ENCODE results near the gene BCAP31. TPM values are rescaled to one million over a fixed set of nuclear protein-coding genes. Genes with fewer than 3 reads are reported as not detected.
"Not testable (repeated sequence)": the region's sequence is repeated elsewhere in the genome, so short reads cannot be mapped to it uniquely, and the experiment has no call there.

The BCAP31 gene
- total and polyA plus RNA-seq, 4 donors, result 101 to 130 (median 123) TPM

DNA sequence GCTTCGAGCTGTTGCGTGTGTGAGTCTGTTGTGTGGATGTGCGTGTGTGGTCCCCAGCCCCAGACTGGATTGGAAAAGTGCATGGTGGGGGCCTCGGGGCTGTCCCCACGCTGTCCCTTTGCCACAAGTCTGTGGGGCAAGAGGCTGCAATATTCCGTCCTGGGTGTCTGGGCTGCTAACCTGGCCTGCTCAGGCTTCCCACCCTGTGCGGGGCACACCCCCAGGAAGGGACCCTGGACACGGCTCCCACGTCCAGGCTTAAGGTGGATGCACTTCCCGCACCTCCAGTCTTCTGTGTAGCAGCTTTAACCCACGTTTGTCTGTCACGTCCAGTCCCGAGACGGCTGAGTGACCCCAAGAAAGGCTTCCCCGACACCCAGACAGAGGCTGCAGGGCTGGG is 28.1 kb downstream of the BCAP31 start:
- WGBS, 2 donors, result 83 to 84% methylated on average over 15 of the region's 15 CpGs
- intact Hi-C loops (cut with DNase I), result no loop called here

DNA sequence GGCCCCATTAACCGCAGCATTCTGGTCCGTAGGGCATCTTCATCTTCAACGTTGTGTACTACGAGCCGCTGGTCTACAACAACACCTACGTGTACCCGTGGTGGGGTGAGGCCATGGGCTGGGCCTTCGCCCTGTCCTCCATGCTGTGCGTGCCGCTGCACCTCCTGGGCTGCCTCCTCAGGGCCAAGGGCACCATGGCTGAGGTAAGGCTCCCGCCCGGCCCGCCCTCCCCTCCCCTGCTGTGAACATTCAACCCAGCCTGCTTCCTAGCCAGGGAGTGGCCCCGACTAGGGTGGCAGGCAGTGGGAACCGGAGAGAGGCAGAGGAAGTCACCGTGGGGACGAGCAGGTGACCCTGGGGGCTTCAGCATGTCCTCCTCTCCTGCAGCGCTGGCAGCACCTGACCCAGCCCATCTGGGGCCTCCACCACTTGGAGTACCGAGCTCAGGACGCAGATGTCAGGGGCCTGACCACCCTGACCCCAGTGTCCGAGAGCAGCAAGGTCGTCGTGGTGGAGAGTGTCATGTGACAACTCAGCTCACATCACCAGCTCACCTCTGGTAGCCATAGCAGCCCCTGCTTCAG is 29.4 kb downstream of the BCAP31 start:
- 85 to 86% methylated on average over 23 of the region's 23 CpGs for WGBS, 2 donors
- intact Hi-C loops (cut with DNase I), result no loop called here

More for the DNA sequence above, 28.1 kb downstream of the BCAP31 start:
- no peaks in the 10 kb centered on the region for H3K9me3 ChIP-seq (ENCODE audit: control insufficient read depth, low read length)
- no peaks in the 10 kb centered on the region for H3K27me3 ChIP-seq (ENCODE audit: control insufficient read depth in 1 of 2, insufficient read depth in 2 of 2, low read length in 1 of 2)
- no peaks in the 10 kb centered on the region for H3K36me3 ChIP-seq (ENCODE audit: control insufficient read depth in 1 of 2, insufficient read depth in 2 of 2, low read length in 1 of 2)
- H3K27ac ChIP-seq (ENCODE audit: low read depth in 1 of 2, low read length in 2 of 2), result no peak overlapping the region
- ATAC-seq (ENCODE audit: low FRiP score) (no peak), DNase-seq (no peak)
- H3K4me1 ChIP-seq (ENCODE audit: control insufficient read depth in 1 of 2, insufficient read depth in 2 of 2, low read length in 2 of 2), result no peaks in the 10 kb centered on the region
- H3K4me3 ChIP-seq (ENCODE audit: low read length in 2 of 2), result no peak overlapping the region

DNA sequence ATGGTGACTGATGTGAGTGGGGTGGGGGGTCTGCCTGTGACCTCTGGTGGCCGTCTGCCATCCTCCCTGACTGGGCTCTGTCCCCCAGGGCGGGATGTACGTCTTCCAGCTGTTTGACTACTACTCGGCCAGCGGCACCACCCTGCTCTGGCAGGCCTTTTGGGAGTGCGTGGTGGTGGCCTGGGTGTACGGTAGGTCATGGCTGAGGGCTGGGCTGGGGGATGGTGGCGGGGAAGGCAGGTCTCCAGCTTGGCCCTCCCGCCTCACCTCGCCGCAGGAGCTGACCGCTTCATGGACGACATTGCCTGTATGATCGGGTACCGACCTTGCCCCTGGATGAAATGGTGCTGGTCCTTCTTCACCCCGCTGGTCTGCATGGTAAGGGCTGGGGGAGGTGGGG is 29.9 kb downstream of the BCAP31 start:
- H3K36me3 ChIP-seq (ENCODE audit: control insufficient read depth in 1 of 2, insufficient read depth in 2 of 2, low read length in 1 of 2); H3K27me3 ChIP-seq (ENCODE audit: control insufficient read depth in 1 of 2, insufficient read depth in 2 of 2, low read length in 1 of 2); H3K4me3 ChIP-seq (ENCODE audit: low read length in 2 of 2); ATAC-seq (ENCODE audit: low FRiP score); H3K9me3 ChIP-seq (ENCODE audit: control insufficient read depth, low read length); H3K4me1 ChIP-seq (ENCODE audit: control insufficient read depth in 1 of 2, insufficient read depth in 2 of 2, low read length in 2 of 2); intact Hi-C loops (cut with DNase I); H3K27ac ChIP-seq (ENCODE audit: low read depth in 1 of 2, low read length in 2 of 2): not testable (repeated sequence)
- peak in 1 of 2 donors; percentile 73 for DNase-seq
- WGBS, 2 donors, result 89% methylated on average over 16 of the region's 16 CpGs

More for the DNA sequence above, 29.4 kb downstream of the BCAP31 start:
- H3K4me3 ChIP-seq (ENCODE audit: low read length in 2 of 2), result no peak overlapping the region
- no peaks in the 10 kb centered on the region for H3K36me3 ChIP-seq (ENCODE audit: control insufficient read depth in 1 of 2, insufficient read depth in 2 of 2, low read length in 1 of 2)
- no peak for ATAC-seq (ENCODE audit: low FRiP score)
- H3K27me3 ChIP-seq (ENCODE audit: control insufficient read depth in 1 of 2, insufficient read depth in 2 of 2, low read length in 1 of 2), result no peaks in the 10 kb centered on the region
- H3K27ac ChIP-seq (ENCODE audit: low read depth in 1 of 2, low read length in 2 of 2), result no peak overlapping the region
- H3K9me3 ChIP-seq (ENCODE audit: control insufficient read depth, low read length), result no peaks in the 10 kb centered on the region
- no peaks in the 10 kb centered on the region for H3K4me1 ChIP-seq (ENCODE audit: control insufficient read depth in 1 of 2, insufficient read depth in 2 of 2, low read length in 2 of 2)
- DNase-seq, result no peak

DNA sequence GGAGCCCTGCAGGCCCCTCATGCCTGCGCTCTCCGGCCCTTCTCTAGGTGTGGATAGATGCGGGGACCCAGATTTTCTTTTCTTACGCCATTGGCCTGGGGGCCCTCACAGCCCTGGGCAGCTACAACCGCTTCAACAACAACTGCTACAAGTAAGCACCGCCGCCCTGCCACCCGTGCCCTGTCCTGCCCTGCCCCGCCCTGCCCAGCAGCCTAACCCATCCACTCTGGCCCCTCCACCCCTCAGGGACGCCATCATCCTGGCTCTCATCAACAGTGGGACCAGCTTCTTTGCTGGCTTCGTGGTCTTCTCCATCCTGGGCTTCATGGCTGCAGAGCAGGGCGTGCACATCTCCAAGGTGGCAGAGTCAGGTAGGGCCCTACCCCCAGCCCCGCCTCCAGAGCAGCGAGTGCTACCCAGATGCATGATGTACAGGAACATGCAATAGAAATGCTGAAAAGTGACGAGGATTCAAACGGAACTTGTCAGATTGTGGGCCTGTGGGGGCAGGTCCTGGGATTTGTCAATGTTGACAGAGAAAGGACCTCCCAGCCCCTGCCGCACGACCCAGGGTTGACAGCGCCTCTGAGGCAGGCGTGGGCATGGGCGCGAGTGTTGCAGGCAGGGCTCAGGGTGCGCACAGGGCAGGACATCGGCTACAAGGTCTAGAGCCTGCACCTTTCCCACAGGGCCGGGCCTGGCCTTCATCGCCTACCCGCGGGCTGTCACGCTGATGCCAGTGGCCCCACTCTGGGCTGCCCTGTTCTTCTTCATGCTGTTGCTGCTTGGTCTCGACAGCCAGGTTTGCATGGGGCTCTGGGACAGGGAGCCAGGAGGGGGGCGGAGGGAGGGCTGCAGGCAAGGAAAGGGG is 30.7 kb downstream of the BCAP31 start:
- 86 to 87% methylated on average over 28 to 31 of the region's 31 CpGs for WGBS, 2 donors
- H3K4me1 ChIP-seq (ENCODE audit: control insufficient read depth in 1 of 2, insufficient read depth in 2 of 2, low read length in 2 of 2), result no peaks in the 10 kb centered on the region
- no peak overlapping the region for H3K27ac ChIP-seq (ENCODE audit: low read depth in 1 of 2, low read length in 2 of 2)
- no peaks in the 10 kb centered on the region for H3K36me3 ChIP-seq (ENCODE audit: control insufficient read depth in 1 of 2, insufficient read depth in 2 of 2, low read length in 1 of 2)
- intact Hi-C loops (cut with DNase I), result no loop called here
- H3K4me3 ChIP-seq (ENCODE audit: low read length in 2 of 2), result no peak overlapping the region
- H3K9me3 ChIP-seq (ENCODE audit: control insufficient read depth, low read length), result no peaks in the 10 kb centered on the region
- peak in 1 of 2 donors; percentile 73 for DNase-seq
- no peak for ATAC-seq (ENCODE audit: low FRiP score)
- no peaks in the 10 kb centered on the region for H3K27me3 ChIP-seq (ENCODE audit: control insufficient read depth in 1 of 2, insufficient read depth in 2 of 2, low read length in 1 of 2)

DNA sequence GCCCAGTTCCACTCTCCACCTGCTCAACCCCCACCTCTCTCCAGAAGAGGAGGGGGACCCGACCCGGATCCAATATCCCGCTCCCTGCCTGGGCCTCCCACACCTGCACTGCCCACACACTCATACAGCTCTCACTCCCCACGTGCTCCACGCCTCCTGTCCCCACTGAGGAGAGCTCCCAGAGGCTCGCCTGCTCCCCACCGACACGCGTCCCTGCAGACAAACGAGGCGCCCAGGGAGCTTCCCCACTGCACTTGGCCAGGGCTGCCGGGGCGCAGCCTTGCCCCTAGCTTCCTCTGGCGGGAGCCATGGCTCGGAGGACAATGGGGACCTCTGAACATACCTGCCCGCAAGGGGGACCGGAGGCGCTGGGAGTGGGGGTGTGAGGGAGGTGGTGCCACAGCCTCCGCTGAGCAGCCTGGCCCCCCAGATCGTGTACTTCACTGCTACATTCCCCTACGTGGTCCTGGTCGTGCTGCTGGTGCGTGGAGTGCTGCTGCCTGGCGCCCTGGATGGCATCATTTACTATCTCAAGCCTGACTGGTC is 31.5 kb downstream of the BCAP31 start:
- DNase-seq (no peak), ATAC-seq (ENCODE audit: low FRiP score) (no peak)
- WGBS, 2 donors, result 84 to 85% methylated on average over 24 of the region's 24 CpGs
- no peaks in the 10 kb centered on the region for H3K9me3 ChIP-seq (ENCODE audit: control insufficient read depth, low read length)
- H3K4me3 ChIP-seq (ENCODE audit: low read length in 2 of 2), result no peak overlapping the region
- H3K27me3 ChIP-seq (ENCODE audit: control insufficient read depth in 1 of 2, insufficient read depth in 2 of 2, low read length in 1 of 2), result peaks cover 0 to 1% of the 10 kb centered on the region in 2 donors
- intact Hi-C loops (cut with DNase I), result no loop called here
- no peaks in the 10 kb centered on the region for H3K36me3 ChIP-seq (ENCODE audit: control insufficient read depth in 1 of 2, insufficient read depth in 2 of 2, low read length in 1 of 2)
- no peaks in the 10 kb centered on the region for H3K4me1 ChIP-seq (ENCODE audit: control insufficient read depth in 1 of 2, insufficient read depth in 2 of 2, low read length in 2 of 2)
- no peak overlapping the region for H3K27ac ChIP-seq (ENCODE audit: low read depth in 1 of 2, low read length in 2 of 2)

DNA sequence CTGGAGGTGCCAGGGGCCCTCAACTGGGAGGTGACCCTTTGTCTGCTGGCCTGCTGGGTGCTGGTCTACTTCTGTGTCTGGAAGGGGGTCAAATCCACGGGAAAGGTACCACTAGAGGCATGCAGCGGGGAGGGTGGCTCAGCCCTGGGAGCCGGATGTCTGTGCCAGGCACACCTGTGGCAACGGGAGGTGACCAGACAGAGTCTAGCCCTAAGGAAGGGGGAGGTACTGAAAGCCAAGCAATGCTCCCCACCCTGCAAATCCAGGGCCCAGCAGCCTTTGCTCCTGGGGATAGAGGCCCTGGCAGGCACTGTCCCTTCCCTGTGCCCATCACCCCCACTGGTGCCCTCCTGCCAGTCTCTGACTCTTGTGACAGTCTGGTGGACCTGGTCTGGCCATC is 32.2 kb downstream of the BCAP31 start:
- ATAC-seq (ENCODE audit: low FRiP score), result no peak
- no peaks in the 10 kb centered on the region for H3K4me1 ChIP-seq (ENCODE audit: control insufficient read depth in 1 of 2, insufficient read depth in 2 of 2, low read length in 2 of 2)
- WGBS, 2 donors, result 72 to 76% methylated on average over 4 of the region's 4 CpGs
- H3K27ac ChIP-seq (ENCODE audit: low read depth in 1 of 2, low read length in 2 of 2), result no peak overlapping the region
- intact Hi-C loops (cut with DNase I), result no loop called here
- H3K27me3 ChIP-seq (ENCODE audit: control insufficient read depth in 1 of 2, insufficient read depth in 2 of 2, low read length in 1 of 2), result peaks cover 0 to 1% of the 10 kb centered on the region in 2 donors
- no peak overlapping the region for H3K4me3 ChIP-seq (ENCODE audit: low read length in 2 of 2)
- no peaks in the 10 kb centered on the region for H3K36me3 ChIP-seq (ENCODE audit: control insufficient read depth in 1 of 2, insufficient read depth in 2 of 2, low read length in 1 of 2)
- no peaks in the 10 kb centered on the region for H3K9me3 ChIP-seq (ENCODE audit: control insufficient read depth, low read length)
- DNase-seq, result no peak

DNA sequence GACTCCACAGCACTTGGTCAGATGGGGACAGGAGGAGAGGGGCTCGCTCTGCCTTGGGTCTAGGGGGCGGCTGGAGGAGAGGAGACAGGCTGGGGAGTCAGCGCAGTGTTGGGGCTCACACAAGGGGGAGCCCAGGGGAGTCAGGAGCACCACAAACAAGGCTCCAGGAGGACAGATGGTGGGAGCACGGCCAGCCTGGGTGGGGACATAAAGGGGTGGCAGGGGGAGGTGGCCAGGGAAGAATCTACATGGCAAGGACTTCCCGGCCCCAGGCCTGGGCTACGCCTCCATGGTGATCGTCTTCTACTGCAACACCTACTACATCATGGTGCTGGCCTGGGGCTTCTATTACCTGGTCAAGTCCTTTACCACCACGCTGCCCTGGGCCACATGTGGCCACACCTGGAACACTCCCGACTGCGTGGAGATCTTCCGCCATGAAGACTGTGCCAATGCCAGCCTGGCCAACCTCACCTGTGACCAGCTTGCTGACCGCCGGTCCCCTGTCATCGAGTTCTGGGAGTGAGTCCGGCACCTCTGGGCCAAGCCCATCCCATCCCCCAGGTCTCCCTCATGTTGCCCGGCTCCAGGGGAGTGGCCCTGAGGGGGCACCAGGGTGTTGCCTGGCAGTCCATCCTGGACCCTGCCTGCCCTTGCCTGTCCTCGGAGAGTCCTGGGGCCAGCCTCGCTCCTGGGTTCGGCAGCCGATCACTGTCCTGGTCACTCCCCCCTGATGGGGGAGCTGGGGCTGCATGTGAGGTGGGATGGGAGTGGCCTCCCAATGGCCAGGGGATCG is 33.0 kb downstream of the BCAP31 start:
- intact Hi-C loops (cut with DNase I), result not testable (repeated sequence)

DNA sequence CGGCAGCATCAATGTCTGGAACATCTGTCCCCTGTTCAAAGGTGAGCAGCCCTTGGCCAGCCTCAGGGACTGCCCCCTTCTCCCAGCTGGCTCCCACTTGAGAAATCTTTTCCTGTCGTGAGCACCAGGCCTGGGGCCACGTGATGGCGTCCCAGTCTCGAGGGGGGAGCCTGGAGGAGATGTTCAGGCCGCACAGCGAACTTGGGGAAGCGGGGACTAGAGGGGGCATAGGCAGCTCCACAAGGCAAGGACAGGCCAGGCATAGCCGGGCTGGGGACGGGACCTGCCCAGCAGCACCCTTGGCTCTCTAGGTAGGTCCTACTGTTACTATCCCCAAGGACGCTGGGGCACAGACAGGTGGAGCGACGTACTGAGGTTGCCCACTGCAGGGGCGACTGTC is 33.7 kb downstream of the BCAP31 start:
- peaks cover 0 to 1% of the 10 kb centered on the region in 2 donors for H3K27me3 ChIP-seq (ENCODE audit: control insufficient read depth in 1 of 2, insufficient read depth in 2 of 2, low read length in 1 of 2)
- H3K36me3 ChIP-seq (ENCODE audit: control insufficient read depth in 1 of 2, insufficient read depth in 2 of 2, low read length in 1 of 2), result no peaks in the 10 kb centered on the region
- H3K9me3 ChIP-seq (ENCODE audit: control insufficient read depth, low read length), result no peaks in the 10 kb centered on the region
- no peak overlapping the region for H3K27ac ChIP-seq (ENCODE audit: low read depth in 1 of 2, low read length in 2 of 2)
- ATAC-seq (ENCODE audit: low FRiP score) (no peak), DNase-seq (no peak)
- intact Hi-C loops (cut with DNase I), result no loop called here
- H3K4me3 ChIP-seq (ENCODE audit: low read length in 2 of 2), result no peak overlapping the region
- WGBS, 2 donors, result 82 to 86% methylated on average over 13 to 14 of the region's 14 CpGs
- H3K4me1 ChIP-seq (ENCODE audit: control insufficient read depth in 1 of 2, insufficient read depth in 2 of 2, low read length in 2 of 2), result no peaks in the 10 kb centered on the region

More for the DNA sequence above, 33.0 kb downstream of the BCAP31 start:
- not testable (repeated sequence) for H3K4me1 ChIP-seq (ENCODE audit: control insufficient read depth in 1 of 2, insufficient read depth in 2 of 2, low read length in 2 of 2); H3K36me3 ChIP-seq (ENCODE audit: control insufficient read depth in 1 of 2, insufficient read depth in 2 of 2, low read length in 1 of 2); H3K9me3 ChIP-seq (ENCODE audit: control insufficient read depth, low read length); H3K4me3 ChIP-seq (ENCODE audit: low read length in 2 of 2); H3K27ac ChIP-seq (ENCODE audit: low read depth in 1 of 2, low read length in 2 of 2); ATAC-seq (ENCODE audit: low FRiP score); H3K27me3 ChIP-seq (ENCODE audit: control insufficient read depth in 1 of 2, insufficient read depth in 2 of 2, low read length in 1 of 2); DNase-seq
- 87 to 88% methylated on average over 21 of the region's 21 CpGs for WGBS, 2 donors

Data from aorta (tissue), 5 donors.